Activated CD4-positive, alpha-beta T cell treated with anti-CD3 and anti-CD28 coated beads, Interleukin-2, amount 10 ng/mL, durations not matched to agents 7 days and 5 days (primary cell): Measurements from ENCODE around the gene MICAL3. TPM values are rescaled to one million over a fixed set of nuclear protein-coding genes. Genes with fewer than 3 reads are reported as not detected.

Experiments
- CTCF ChIA-PET: fragments of 350-600 bp; sonication (Branson Sonifier 250); formaldehyde crosslinking; loops from one replicate; lab custom pipeline; 2021; ENCODE audit warnings: antibody characterized with exemption; lab: Charles Lee
- POLR2A ChIA-PET: fragments of 350-600 bp; sonication (Branson Sonifier 250); formaldehyde crosslinking; loops from one replicate; lab custom pipeline; 2021; ENCODE audit warnings: antibody characterized with exemption; lab: Charles Lee
- DNase-seq: peaks from one replicate; pipeline ENCODE4 v3.0.0-alpha.2; 2020
- H3K27ac Mint-ChIP-seq: one replicate; pipeline ENCODE4 v1.8.0; 2021; ENCODE audit warnings: mild to moderate bottlenecking, moderate library complexity, mixed read lengths
- H3K27me3 Mint-ChIP-seq: one replicate; pipeline ENCODE4 v1.8.0; 2021; ENCODE audit warnings: mixed read lengths
- H3K36me3 Mint-ChIP-seq: one replicate; pipeline ENCODE4 v1.8.0; 2021; ENCODE audit warnings: low read depth, mixed read lengths
- H3K4me1 Mint-ChIP-seq: one replicate; pipeline ENCODE4 v1.8.0; 2021; ENCODE audit warnings: mixed read lengths
- H3K4me3 Mint-ChIP-seq: one replicate; pipeline ENCODE4 v1.8.0; 2021; ENCODE audit warnings: mild to moderate bottlenecking, moderate library complexity, mixed read lengths
- H3K9me3 Mint-ChIP-seq: one replicate; pipeline ENCODE4 v1.8.0; 2021; ENCODE audit warnings: mixed read lengths
- total RNA-seq, 2 experiments: library from RNA; stranded (reverse); gene quantifications; one replicate each; pipeline ENCODE4 v1.2.3, GENCODE V29; 2021

MICAL3 gene
- total RNA-seq, 2 experiments from 2014 or later: 19.1 to 21.4 TPM

DNA sequence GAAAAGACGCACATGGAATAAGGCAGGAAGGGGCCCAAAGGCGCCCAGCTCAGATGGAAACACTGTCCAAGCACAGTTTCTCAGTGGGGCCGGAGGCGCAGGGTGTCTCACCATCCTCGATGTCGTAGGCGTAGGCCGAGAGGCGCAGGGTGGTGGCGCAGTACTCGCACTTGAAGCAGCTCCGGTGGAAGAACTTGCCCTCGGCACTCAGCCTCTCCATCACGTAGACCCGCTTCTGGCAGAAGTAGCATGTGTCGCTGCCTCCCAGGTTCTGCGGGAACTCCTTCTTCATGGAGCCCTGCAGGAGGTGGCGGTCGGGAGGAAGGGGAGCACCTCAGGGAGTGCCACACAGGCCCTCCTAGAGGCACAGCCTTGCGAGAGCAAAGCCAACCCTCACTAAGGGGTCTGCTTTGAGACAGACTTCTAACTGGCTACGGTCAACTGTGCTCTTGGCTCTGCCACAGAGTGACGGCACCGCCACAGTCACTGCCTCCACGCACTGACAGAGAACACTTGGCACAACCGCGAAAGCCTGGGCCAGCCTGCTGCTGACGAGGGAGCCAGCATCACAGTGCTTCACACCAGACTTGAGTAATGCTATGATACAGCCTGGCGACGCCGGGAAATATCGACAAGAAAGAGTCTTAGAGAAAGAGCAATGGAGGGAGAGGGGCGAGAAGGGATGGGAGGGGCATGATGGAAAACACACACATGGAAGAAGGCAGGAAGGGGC, 152.5 kb downstream of the MICAL3 start:
- Mint-ChIP-seq H3K4me3 (no peak overlapping the region), H3K4me1 (peaks cover 3% of the 10 kb centered on the region), H3K36me3 (no peaks in the 10 kb centered on the region), H3K27ac (no peak overlapping the region), H3K27me3 (no peaks in the 10 kb centered on the region), H3K9me3 (no peaks in the 10 kb centered on the region)
- ChIA-PET CTCF (no interaction called here), POLR2A (no interaction called here)
- no peak for DNase-seq

DNA sequence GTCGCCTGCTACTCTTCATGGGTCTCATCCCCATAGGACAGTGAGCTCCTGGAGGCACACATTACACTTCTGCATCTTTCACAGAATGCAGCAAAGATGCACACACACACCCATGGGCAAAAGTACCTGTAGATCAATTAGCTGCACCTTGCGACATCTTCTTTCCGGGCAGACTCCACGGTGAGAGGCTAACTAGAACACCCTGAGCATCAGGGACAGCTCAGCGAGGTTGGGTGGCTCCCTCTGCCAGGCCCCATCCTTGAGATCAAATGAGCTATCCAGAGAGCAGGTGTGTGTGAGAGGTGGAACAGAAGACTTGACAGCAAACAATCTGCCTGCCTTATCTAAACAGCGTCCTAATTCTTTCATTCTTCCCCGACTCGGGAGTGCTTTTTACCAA, 154.0 kb downstream of the MICAL3 start:
- Mint-ChIP-seq H3K27ac (no peak overlapping the region), H3K36me3 (no peaks in the 10 kb centered on the region)
- CTCF ChIA-PET: no interaction called here

DNA sequence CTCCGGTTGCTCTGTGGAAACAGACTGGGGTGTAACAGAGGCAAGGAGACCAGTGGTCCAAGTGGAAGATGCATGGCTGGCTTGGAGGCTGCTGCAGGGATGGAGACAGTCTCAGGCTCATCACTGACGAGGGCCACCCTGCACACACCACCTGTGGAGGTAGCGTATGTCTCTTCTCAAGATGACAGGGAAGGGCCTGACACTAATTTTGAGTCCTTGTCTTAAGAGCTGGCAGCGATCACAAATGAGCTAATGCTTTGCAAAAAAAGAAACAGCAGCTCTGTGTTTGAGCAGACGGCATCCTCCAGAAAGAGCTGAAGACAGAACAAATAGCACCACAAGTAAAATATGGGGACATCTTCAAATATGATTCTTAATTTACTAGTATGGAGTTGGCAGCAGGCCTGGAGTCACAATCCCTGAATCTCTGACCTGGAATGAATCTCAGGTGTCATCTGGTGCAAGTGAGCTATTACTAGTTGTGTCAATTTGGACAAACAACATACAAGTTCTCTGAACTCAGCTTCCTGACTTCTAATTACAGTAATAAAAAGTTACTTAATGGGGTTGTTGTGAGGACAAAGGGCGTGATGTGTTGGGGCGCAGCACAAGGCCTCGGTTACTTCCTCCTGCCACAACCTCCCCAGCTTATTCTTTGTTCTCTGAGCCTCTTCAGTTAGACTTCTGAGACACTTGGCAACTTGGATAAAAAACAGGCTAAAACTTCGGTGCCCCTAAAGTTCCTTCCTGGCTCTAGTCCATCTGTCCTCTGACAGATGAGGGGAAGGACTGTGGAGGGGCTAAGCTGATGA, 154.9 kb downstream of the MICAL3 start:
- ChIA-PET CTCF (interaction anchor here (1.5 kb wide), 1 partner anchor 16 kb away, joined by 4 read pairs; no protein-coding TSS in a partner anchor), POLR2A (no interaction called here)
- Mint-ChIP-seq H3K4me3 (no peak overlapping the region), H3K4me1 (peaks cover 3% of the 10 kb centered on the region), H3K27me3 (no peaks in the 10 kb centered on the region), H3K9me3 (no peaks in the 10 kb centered on the region), H3K27ac (no peak overlapping the region), H3K36me3 (no peaks in the 10 kb centered on the region)
- DNase-seq: no peak

More for the DNA sequence above, 154.0 kb downstream of the MICAL3 start:
- H3K4me1 Mint-ChIP-seq: peaks cover 3% of the 10 kb centered on the region
- H3K9me3 Mint-ChIP-seq: no peaks in the 10 kb centered on the region
- no peak overlapping the region for H3K4me3 Mint-ChIP-seq
- DNase-seq: no peak
- no peaks in the 10 kb centered on the region for H3K27me3 Mint-ChIP-seq
- POLR2A ChIA-PET: no interaction called here

DNA sequence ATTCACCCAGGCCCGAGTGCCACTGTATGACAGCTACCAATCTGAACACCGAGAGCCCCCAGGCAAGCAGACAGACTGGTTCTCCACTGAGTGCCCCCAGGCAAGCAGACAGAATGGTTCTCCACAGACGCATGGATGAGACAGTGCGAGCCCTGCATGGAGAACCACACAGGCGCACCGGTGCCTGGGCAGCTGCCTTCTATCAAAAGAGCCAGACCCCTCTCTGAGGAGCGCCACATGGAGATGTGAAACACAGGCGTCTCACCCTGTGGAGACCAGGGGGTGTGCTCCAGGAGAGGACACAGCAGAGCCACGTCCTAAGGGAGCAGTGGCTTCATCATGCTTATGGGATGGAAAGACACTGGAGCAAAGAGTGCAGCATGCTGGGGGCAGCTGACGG, 155.6 kb downstream of the MICAL3 start:
- no peaks in the 10 kb centered on the region for H3K27me3 Mint-ChIP-seq
- H3K4me3 Mint-ChIP-seq: no peak overlapping the region
- no peak for DNase-seq
- H3K36me3 Mint-ChIP-seq: no peaks in the 10 kb centered on the region
- ChIA-PET CTCF (interaction anchor here (1.5 kb wide), 1 partner anchor 16 kb away, joined by 4 read pairs; no protein-coding TSS in a partner anchor), POLR2A (no interaction called here)
- no peak overlapping the region for H3K27ac Mint-ChIP-seq
- H3K4me1 Mint-ChIP-seq: peaks cover 3% of the 10 kb centered on the region
- no peaks in the 10 kb centered on the region for H3K9me3 Mint-ChIP-seq

DNA sequence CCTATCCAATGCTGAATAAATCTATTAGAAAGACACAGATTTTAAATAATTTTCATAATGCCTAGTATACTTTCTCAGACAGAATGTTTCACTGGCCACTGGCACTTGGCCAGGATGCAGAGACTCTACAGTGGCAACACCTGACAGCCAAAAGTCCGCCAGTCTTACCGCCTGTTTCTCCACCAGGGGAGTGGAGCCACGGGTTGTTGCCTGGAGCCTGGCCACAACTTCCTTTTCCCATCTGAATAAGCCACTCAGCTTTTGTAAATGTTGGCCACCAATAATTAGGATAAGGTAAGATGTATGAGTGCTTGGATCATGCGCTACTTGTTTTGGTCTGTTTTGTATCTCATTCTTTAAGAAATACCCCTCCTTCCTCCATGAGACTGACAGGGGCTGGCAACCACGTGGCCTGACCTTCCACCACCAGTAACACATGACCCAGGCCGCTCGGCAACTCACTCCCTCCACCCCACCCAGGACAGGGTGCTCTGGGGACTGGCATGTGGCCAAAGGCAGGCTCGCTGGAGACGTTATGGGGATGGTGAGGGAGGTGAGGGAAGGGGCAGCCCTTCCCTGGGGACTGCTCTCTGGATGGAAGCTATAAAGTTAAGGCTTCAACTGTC, 157.1 kb downstream of the MICAL3 start:
- H3K36me3 Mint-ChIP-seq: no peaks in the 10 kb centered on the region
- DNase-seq: no peak

DNA sequence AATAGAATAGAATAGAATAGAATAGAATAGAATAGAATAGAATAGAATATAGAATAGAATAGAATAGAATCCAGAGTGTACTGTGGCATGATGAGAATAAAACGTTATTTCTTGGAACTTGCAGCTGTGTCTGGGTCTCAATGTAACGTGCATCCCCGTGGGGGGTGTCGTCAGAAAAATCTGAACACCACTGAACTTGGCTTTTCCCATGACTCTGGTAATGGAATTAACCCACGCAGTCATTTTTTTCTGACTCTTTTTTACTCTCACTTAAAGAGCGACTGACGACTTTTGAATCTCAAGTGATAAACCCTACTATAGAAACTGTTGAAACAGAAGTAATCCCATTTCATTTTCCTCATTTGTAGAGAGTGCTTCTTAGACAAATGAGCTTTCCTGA, 157.7 kb downstream of the MICAL3 start:
- Mint-ChIP-seq H3K4me3 (no peak overlapping the region), H3K27me3 (no peaks in the 10 kb centered on the region), H3K36me3 (no peaks in the 10 kb centered on the region), H3K4me1 (peaks cover 14% of the 10 kb centered on the region), H3K9me3 (no peaks in the 10 kb centered on the region), H3K27ac (no peak overlapping the region)
- no peak for DNase-seq
- POLR2A ChIA-PET: no interaction called here
- CTCF ChIA-PET: no interaction called here

More for the DNA sequence above, 157.1 kb downstream of the MICAL3 start:
- CTCF ChIA-PET: no interaction called here
- Mint-ChIP-seq H3K27me3 (no peaks in the 10 kb centered on the region), H3K9me3 (no peaks in the 10 kb centered on the region), H3K4me3 (no peak overlapping the region), H3K27ac (no peak overlapping the region), H3K4me1 (peaks cover 14% of the 10 kb centered on the region)
- POLR2A ChIA-PET: no interaction called here

DNA sequence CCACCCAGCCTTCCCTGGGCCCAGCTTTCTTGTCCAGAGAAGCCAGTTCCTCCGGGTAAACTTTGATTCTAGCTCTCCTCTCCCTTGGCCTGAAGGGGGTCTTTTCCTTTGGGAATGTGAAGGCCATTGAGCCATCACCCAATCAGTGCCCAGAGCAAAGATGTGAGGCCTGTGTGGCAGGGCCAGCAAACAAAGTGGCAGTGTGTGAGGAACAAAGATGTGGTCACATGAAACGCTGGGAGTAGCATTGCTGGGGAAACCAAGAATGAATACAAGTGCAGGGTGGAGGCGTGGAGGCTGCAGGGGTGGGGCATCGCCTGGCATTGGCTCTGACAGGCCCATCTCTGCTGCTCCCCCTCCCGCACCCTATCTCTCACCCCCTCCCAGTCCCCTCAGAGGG, 158.2 kb downstream of the MICAL3 start:
- ChIA-PET CTCF (no interaction called here), POLR2A (no interaction called here)
- H3K4me3 Mint-ChIP-seq: no peak overlapping the region
- H3K9me3 Mint-ChIP-seq: no peaks in the 10 kb centered on the region
- peaks cover 14% of the 10 kb centered on the region for H3K4me1 Mint-ChIP-seq
- DNase-seq: no peak
- H3K36me3 Mint-ChIP-seq: no peaks in the 10 kb centered on the region
- no peak overlapping the region for H3K27ac Mint-ChIP-seq
- no peaks in the 10 kb centered on the region for H3K27me3 Mint-ChIP-seq

DNA sequence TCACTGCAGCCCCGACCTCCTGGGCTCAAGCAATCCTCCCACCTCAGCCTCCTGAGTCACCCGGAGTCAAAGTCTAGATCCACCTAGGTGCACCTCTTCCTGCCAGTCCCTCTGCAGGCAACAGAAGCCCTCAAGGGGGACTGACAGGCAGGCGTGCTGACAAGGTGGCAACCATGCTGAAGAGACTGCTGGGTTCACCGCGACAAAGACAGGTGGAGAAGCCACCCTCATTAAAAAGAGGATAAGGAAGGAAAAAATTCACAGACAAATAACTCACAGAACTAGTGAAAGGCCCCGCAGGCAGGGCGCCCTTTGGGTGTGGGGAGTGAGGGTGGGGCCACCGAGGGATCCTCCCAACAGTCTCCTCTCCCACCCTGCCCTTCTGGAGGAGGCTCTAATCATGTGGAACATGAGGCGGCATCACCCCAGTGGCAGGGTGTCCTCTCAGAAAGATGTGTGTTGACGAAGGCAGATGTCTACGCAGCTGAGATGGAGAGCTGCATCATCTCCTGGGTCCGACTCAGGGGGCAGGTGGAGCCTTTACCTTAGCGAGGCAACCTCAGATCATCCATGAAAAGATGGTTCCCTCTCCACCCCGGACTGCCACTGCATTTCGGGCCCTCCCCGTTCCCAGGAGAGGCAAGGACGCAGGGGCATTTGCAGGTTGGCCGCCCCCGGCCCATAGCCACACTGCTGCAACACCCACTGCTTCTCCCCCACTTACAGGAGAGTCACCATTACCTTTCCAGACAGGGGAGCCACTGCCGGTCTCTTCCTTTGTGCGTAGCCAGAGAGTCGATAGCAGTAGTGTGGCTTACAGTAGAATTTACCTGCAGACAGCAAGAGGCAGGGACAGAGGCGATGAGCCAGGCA, 158.9 kb downstream of the MICAL3 start:
- Mint-ChIP-seq H3K9me3 (no peaks in the 10 kb centered on the region), H3K36me3 (no peaks in the 10 kb centered on the region), H3K27ac (no peak overlapping the region), H3K27me3 (no peaks in the 10 kb centered on the region), H3K4me1 (peaks cover 14% of the 10 kb centered on the region), H3K4me3 (no peak overlapping the region)
- CTCF ChIA-PET: no interaction called here
- POLR2A ChIA-PET: no interaction called here
- no peak for DNase-seq

DNA sequence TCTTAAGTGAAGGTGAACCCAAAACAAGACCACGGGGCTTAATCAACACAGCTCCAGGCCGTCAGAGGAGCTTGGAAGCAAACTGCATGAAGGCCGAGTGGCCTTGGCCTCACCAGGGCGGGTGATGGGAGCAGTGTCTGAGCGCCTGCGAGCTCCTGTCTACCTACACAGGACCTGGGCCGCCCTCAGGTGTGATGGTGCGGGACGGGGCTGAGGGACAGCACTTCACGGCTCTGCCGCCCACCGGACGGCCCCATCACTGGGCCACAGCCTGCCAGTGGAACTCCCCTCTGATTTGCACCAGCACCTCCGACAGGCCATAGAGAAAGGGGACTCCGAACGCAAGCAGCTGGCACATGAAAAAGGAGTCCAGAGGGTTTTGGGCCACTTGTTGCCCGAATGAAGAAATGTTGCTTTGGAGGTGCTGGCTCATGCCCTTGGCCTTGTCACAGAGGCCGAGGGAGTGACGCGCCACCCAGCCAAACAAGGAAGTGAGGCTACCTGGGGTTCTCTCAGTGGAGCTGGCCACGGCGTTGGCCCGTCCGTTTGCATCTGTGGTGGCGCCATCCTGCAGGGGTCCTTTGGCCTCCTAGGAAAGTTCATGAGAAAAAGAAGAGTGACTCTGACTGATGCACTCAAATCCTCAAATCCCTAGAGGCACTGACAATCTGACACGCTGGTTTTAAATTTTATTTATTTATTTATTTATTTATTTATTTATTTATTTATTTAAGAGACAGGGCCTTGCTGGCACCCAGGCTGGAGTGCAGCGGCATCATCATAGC, 159.8 kb downstream of the MICAL3 start:
- ChIA-PET CTCF (interaction anchor here (0.9 kb wide), 1 partner anchor 11 kb away, joined by 3 read pairs; no protein-coding TSS in a partner anchor), POLR2A (no interaction called here)
- H3K9me3 Mint-ChIP-seq: no peaks in the 10 kb centered on the region
- no peaks in the 10 kb centered on the region for H3K27me3 Mint-ChIP-seq
- no peak overlapping the region for H3K4me3 Mint-ChIP-seq
- no peak for DNase-seq
- no peaks in the 10 kb centered on the region for H3K36me3 Mint-ChIP-seq
- H3K27ac Mint-ChIP-seq: no peak overlapping the region
- peaks cover 14% of the 10 kb centered on the region for H3K4me1 Mint-ChIP-seq

DNA sequence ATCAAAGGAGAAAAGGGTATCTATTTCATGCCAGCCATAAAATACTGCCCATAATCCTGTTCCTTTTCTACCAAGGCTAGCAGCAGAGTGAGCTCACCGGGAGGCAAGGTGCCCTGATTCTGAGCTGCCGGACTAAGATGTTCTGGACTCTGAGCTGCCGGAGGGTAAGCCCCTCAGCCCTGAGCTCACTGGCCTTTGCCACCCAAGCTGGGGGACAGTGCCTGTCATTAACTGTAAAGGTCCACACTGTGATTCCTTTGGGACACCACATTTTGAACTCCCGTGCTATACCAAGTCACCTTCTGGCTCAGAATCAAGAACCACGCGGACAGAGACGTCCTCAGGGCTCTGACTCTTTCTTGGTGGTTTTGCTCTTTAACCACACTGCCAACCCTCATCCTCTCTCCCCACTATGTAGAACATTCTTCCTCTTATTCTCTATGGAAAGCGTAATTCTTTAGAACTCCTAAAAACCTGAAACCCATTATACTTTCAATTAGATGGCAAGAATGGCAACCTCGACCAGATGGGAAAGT, 161.6 kb downstream of the MICAL3 start:
- ChIA-PET CTCF (interaction anchor here (1.0 kb wide), 1 partner anchor 18 kb away, joined by 5 read pairs; no protein-coding TSS in a partner anchor), POLR2A (no interaction called here)
- Mint-ChIP-seq H3K4me1 (peaks cover 14% of the 10 kb centered on the region), H3K4me3 (no peak overlapping the region), H3K27ac (no peak overlapping the region), H3K9me3 (no peaks in the 10 kb centered on the region), H3K27me3 (no peaks in the 10 kb centered on the region), H3K36me3 (no peaks in the 10 kb centered on the region)
- no peak for DNase-seq

DNA sequence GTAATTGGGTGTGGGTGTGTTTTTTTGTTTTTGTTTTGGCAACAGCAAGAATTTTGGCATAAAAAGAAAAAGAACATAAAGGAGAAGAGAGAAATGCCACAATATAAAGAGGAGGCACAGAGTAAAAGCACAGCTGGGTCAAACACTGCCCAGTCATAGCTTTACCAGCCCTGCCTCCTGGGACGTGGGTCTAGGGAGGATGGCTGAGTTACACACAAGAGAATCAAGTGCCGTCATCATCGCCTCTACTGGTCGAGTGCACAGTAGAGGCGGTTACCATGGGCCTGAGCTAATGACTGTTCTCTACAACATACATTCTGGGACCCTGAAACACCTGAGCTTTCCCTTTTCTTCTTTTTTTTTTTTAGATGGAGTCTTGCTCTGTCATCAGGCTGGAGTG, 162.5 kb downstream of the MICAL3 start:
- H3K9me3 Mint-ChIP-seq: no peaks in the 10 kb centered on the region
- no peak for DNase-seq
- peaks cover 11% of the 10 kb centered on the region for H3K4me1 Mint-ChIP-seq
- CTCF ChIA-PET: interaction anchor here (0.6 to 1.0 kb wide), 2 partner anchors 17 to 215 kb away, joined by 3 to 5 read pairs; no protein-coding TSS in a partner anchor
- POLR2A ChIA-PET: no interaction called here
- no peak overlapping the region for H3K4me3 Mint-ChIP-seq
- no peaks in the 10 kb centered on the region for H3K36me3 Mint-ChIP-seq
- no peak overlapping the region for H3K27ac Mint-ChIP-seq
- no peaks in the 10 kb centered on the region for H3K27me3 Mint-ChIP-seq
